Measurements from ENCODE around the gene RMDN3. TPM values are rescaled to one million over a fixed set of nuclear protein-coding genes. Genes with fewer than 3 reads are reported as not detected.

RMDN3 gene
- polyA plus RNA-seq, 1 donor: 20.2 TPM

- no peak for DNase-seq (ENCODE audit: low read depth)
Measured at GRCh38 chr15:40772014-40772413, 17.0 kb upstream of the RMDN3 start.

DNA sequence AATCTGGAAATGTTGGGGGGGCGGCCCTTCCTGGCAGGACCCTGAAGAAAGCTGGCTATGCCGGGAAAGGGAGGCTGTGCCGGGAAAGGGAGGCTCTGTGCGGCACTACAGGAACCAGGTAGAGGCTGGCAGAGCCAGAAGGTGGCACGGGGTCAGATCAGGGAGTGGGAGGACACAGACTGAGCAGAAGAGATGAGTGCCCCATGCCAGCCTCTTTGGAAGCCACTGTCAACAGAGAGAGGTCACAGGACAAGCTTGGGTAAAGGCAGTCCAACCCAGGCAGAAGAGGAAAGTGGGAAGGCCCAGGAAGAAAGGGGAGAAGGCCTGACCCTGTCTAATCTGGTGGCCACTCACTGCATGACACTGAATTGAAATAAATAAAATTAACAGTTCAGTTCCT is 16.2 kb upstream of the RMDN3 start:
- no peak for DNase-seq (ENCODE audit: low read depth)

DNA sequence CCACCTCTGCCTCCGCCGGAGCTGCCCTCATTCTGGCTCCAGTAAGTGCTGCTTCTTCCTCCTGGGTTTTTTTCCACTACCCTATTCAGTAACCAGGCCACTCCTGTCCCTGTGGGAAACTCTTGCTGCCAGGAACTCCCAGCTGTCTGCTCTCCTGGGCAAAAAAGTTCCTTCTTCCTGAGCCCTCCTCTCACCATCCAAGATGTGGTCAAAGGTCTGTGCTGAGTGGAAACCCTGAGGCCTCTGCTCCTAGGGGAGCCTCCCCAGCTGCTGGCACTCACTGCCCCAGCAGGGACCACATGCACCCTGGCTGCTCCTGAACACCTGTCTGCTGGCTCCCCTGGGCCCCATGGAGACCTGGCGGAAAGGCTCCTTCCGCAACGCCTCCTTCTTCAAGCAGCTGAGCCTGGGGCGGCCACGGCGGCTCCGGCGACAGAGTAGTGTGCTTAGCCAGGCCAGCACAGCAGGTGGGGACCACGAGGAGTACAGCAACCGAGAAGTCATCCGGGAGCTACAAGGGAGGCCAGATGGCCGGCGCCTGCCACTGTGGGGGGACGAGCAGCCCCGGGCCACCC is 15.2 kb upstream of the RMDN3 start:
- no peak for DNase-seq (ENCODE audit: low read depth)

- no peak for DNase-seq (ENCODE audit: low read depth)
Measured at GRCh38 chr15:40769274-40770146, 14.5 kb upstream of the RMDN3 start, which contains the start of gene C15orf62. C15orf62 (plus strand) TSS chr15:40769980; CDS start chr15:40770496, 516 bp downstream.

DNA sequence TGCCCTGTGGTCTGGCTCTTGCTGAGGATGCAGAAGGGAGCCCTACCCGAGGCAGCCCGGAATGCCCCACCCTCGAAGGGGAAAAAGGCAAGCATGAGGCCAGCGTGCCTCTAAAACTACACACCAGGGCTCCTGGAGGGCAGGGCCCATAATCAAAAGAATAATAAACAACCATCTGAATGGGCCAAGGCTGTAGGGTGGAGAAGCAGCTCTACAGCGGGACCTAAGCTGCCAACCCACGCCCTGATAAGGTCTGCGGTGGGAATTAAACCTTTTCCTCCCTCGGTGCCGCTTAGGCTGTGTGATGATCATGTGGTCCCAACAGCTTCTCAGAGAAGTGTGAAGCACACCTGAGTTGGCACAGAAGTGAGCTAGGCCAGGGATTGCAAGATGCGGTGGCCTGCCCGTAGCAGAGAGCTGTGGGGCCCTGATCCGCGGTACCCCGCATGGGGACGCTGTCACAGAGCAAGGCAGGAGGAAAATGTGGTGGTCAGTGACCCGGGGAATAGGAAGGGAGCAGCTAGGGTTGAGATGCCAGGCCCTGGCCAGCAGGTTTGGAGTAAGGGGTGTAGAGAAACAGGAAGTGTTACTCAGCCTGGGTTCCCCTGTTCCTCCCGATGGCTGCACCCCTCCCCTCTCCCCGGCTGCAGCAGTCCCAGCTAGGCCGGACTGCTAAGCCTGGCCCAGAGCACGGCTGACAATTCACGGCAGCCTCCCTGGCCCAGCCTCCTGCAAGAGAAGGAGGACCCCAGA is 13.6 kb upstream of the RMDN3 start:
- DNase-seq (ENCODE audit: low read depth): no peak

GRCh38 chr15:40767838-40768500 is 12.9 kb upstream of the RMDN3 start:
- DNase-seq (ENCODE audit: low read depth): no peak

DNA sequence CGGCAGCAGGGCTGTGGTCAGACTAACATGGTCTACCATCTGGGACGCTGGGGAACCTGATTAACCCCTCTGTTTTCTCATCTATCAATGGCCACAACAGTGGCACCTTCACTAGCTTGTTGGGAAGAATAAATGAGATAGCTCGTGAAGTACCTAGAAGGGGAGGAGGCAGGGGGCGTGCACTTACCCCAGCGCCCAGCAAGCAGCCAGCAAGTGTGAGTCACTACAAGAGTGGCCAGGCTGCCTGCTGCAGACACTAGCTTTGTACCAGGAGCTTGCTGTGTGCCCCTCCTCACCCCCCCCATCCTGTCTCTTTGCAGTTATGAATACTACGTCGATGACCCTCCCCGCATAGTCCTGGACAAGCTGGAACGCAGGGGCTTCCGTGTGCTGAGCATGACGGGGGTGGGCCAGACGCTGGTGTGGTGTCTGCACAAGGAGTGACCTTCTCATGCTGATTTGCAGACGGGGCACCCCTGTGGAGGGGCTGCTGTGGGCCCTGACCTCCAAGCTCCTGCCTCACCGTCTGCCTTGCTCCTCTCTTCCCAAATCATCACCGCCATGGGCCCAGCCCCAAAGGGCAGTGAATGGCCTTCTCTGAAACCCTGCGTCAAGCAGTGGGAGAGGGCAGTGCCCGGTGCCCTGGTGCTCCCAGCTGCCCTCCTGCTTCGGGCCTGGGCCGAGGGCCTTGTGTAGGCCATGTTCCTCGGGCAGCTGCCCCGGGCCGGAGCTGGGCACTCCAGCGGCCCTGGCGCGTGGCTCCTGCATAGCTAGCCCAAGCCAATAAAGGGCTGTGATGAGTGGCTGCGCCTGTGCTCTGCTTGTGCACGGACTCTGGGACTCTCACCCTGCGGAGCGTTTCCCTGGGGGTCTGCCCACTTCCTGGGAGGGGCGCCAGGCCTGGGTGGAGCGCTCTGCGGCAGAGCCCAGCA is 12.1 kb upstream of the RMDN3 start:
- DNase-seq (ENCODE audit: low read depth): no peak

GRCh38 chr15:40766194-40766815 is 11.3 kb upstream of the RMDN3 start:
- no peak for DNase-seq (ENCODE audit: low read depth)

GRCh38 chr15:40764629-40765103 is 9.6 kb upstream of the RMDN3 start:
- DNase-seq (ENCODE audit: low read depth): no peak

DNA sequence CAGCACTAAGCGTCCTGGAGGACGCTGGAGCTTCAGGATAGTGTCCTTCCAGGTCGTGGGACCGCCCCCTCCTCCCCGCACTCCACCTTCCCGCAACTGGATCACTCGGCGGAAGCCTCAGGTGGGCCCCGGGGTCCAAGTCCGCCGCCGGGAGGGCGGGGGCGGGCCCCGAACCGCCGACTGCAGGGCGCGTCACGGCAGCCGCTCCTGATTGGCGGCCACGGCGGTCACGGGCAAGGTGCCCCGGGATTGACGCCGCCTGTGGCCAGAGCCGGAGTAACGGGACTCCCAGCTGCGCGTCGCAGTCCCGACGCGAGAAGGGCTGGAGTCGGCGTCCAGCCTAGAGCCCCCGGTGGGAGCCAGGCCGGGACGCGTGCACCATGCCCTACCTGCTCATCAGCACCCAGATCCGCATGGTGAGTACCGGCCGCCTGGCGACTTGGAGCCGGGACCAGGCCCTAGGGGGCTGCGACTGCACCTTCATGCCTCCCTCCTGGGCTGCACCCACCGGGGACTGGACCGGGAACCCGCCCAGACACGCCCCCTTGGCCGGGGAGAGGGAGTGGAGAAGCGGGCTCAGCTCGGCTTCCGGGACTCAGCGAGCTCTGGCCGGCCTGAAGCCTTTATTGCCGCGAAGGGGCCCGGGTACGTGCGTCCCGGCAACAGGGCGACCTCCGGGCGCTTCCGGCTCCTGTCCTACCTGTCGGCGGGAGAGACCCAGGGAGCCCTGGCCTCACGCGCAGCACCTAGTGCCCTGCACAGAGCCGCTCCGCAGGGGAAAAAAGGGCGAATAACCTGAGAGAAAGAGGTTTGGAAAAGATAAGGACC is 9.0 kb upstream of the RMDN3 start, which contains the start of gene GCHFR:
Gene GCHFR (plus strand): TSS at position 268 of the 828 bp plus-strand sequence. CDS start 113 bp downstream, at position 381.
- DNase-seq (ENCODE audit: low read depth): no peak

DNA sequence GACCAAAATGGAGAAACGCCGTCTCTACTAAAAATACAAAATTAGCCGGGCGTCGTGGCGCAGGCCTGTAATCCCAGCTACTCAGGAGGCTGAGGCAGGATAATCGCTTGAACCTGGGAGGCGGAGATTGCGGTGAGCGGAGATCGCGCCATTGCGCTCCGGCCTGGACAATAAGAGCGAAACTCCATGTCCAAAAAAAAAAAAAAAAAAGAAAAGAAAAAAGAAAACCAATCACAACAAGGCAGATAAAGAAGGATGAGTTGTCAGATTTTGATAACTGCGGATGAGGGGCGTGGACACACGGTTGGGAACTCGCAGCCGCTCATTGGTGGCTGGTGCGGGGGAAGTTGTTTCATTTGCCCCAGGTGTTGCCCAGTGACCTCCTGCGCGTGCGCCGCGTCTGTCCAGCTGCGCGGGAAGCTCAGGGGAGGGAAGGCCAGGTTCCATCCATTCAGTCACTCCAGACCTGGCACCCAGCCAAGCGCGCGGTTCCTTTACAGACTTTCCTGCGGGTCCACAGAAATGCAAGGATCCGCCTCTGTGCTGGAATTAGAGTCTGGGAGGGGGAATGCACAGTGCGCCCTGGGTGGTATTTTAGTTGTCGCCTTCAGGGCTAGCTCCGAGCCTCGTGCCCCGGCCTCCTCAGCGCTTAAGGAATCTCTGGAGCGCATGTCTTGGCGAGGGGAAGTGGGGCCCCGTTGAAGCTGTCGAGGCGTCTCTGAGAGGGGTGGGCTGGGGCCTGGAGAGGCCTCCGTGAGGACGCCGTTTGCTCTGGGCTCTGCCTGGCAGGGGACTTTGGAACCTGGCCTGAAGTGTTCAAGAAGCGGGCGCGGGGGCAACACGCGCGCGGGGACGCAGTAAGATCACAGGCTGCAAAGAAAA is 8.1 kb upstream of the RMDN3 start:
- DNase-seq (ENCODE audit: low read depth): no peak

- DNase-seq (ENCODE audit: low read depth): no peak
Measured at GRCh38 chr15:40759961-40760360, 4.9 kb upstream of the RMDN3 start.

DNA sequence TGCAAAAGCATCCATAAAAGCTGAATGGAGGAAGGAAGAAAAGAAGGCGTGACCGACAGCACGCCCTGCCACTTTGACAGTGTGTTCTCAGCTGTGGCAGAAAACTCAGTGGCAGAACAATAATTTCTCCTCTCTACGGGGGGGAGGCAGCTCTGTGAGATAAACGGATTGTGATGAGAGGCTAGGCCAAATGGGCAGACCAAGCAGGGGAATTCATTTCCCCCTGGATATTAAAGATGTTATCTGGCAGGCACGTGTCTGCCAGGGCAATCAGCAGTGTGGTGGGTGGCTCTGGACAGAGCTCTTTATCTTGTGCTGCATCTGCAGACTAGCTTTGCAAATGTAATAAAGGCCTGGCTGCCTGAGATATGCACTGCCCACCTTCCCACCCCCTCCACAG is 1.9 kb upstream of the RMDN3 start:
- DNase-seq (ENCODE audit: low read depth): no peak

DNA sequence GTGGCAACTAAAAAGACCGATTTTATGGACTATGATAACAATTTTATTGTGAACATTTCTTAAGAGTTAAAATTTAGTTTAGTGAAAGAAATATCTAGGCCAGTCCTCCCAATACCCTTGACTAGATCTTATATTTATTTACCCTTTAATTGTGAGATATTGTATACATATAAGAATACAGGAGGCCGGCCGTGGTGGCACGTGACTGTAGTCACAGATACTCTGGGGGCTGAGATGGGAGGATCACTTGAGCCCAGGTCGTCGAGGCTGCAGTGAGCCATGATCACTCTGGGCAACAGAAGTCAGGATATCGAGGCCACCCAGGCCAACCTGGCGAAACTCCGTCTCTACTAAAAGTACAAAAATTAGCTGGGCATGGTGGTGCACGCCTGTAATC is 756 bp upstream of the RMDN3 start:
- no peak for DNase-seq (ENCODE audit: low read depth)

DNA sequence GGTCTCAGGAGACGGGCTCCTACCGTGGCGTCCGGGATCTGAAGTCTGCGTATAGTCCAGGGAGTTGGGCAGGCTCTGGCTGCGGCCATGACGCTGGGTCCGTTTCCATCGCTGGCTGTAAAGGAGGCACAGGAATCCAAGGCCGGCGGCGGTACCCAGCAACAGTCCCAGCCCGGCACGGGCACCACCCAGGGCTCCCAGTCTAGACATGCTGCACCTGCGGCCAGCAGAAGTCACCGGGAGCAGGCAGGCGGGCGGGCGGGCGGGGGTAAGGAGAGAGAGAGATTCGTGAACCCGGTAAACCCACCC is 526 bp downstream of the RMDN3 start:
- DNase-seq (ENCODE audit: low read depth): no peak

DNA sequence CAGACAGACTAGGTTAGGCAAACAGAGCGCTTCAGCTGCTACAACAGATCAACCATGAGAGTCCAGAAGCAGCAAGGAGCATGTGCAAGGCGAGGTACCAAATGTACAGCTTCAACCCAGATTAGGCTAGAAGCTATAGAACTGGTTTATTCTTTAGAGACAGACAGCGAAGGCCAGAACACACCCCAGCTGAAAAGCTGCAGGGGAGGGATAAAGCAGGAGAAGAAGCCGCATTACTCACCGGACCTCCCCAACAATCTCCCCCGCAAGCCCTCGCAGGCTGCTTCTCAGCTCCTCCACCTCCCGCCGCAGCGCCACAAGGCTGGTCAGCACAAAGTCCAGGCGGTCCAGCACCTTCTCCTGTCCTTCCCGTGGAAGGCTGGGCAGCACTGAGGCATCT is 3.3 kb downstream of the RMDN3 start:
- DNase-seq (ENCODE audit: low read depth): no peak

GRCh38 chr15:40750885-40751284 is 4.2 kb downstream of the RMDN3 start:
- no peak for DNase-seq (ENCODE audit: low read depth)

DNA sequence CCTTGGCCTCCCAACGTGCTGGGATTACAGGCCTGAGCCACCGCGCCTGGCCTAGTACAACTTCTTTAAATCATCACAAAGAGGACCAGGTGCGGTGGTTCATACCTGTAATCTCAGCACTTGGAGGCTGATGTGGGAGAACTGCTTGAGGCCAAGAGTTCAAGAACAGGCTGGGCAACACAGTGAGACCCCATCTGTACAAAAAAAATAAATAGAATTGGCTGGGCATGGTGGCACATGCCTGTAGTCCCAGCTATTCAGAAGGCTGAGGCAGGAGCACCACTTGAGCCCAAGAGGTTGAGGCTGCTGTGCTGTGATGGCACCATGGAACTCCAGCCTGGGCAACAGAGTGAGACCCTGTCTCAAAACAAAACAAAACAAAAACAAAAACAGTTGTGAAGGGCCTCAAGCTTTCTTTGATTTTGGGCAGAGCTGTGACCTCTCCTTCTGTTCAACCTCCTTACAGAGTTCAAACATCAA is 5.9 kb downstream of the RMDN3 start:
- no peak for DNase-seq (ENCODE audit: low read depth)

Measured in forelimb muscle (tissue), 1 donor.